ENCODE results near the gene PAK4. TPM values are rescaled to one million over a fixed set of nuclear protein-coding genes. Genes with fewer than 3 reads are reported as not detected.

The PAK4 gene
- total and polyA plus RNA-seq, 2 of the 8 experiments (the other 6 are each of a cell fraction or from before 2014, with no cell fraction given), result 50.7 to 64.4 TPM

DNA sequence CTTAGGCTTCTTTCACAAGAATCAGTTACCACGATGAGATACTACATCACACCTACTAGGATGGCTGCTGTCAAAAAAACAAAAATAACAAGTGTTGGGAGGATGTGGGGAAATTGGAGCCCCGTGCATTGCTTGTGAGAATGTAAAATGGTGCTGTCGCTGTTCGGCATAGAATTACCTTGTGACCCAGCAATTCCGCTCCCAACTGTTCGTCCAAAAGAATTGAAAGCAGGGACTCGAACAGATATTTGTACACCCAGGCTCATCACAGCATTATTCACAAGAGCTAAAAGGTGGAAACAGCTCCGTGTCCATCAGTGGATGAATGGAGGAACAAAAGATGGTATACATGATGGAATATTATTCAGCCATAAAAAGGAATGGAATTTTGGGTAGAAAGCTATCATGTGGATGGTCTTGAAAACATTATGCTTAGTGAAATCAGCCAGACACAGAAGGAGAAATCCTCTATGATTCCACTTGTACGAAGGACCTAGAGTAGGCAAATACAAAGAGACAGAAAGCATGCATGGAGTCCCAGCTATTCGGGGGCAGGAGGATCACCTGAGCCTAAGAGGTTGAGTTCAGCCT is 23.4 kb downstream of the PAK4 start:
- Histone ChIP-seq H3K23me2 (ENCODE audit: low read depth, low read length) (0 out of 2 replicates have a peak, but pooled peaks cover 2% of the 10 kb centered on the region), H3K14ac (ENCODE audit: insufficient read length) (no peak overlapping the region), H3K4me2 (ENCODE audit: insufficient read depth in 1 of 2, low read depth in 2 of 2, low read length in 2 of 2) (no peak overlapping the region), H2AK5ac (ENCODE audit: low read depth, low read length) (no peak overlapping the region), H2AFZ (ENCODE audit: low read length) (no peak overlapping the region), H3K9me3 (ENCODE audit: insufficient read depth in 2 of 2, low read depth in 1 of 2, low read length in 1 of 2) (no peaks in the 10 kb centered on the region), H3K27me3 (replicated peaks in 1 of 4; ENCODE audit: control insufficient read depth in 3 of 4, extremely low read depth in 1 of 4, insufficient read depth in 3 of 4, low read length in 3 of 4) (no peaks in the 10 kb centered on the region), H2BK15ac (ENCODE audit: low read length) (no peak overlapping the region), H3K4me1 (replicated peaks in 1 of 4; ENCODE audit: control insufficient read depth in 3 of 4, insufficient read depth in 4 of 4, low read length in 3 of 4) (peaks cover 12 to 35% (median 23%) of the 10 kb centered on the region in 4 experiments), H2BK5ac (ENCODE audit: low read depth, low read length) (no peak overlapping the region), H4K20me1 (replicated peaks in 1 of 2; ENCODE audit: control insufficient read depth in 1 of 2, insufficient read depth in 2 of 2, low read length in 2 of 2) (peaks cover 5 to 29% of the 10 kb centered on the region in 2 experiments), H3K27ac (ENCODE audit: low read depth, low read length) (no peak overlapping the region), H3K79me2 (ENCODE audit: control insufficient read depth in 1 of 2, insufficient read depth in 2 of 2, low read length in 2 of 2) (peaks cover 3 to 48% of the 10 kb centered on the region in 2 experiments; a peak in 3 of 4 replicates), H3K79me1 (ENCODE audit: low read depth, low read length) (peaks cover 13% of the 10 kb centered on the region), H3K56ac (replicated peaks; ENCODE audit: insufficient read length, low read depth, low read length) (no peak overlapping the region), H3K36me3 (ENCODE audit: control insufficient read depth in 2 of 4, insufficient read depth in 4 of 4, low read length in 3 of 4) (peaks cover 0 to 5% (median 0%) of the 10 kb centered on the region in 4 experiments; a peak in 2 of 8 replicates), H2BK20ac (ENCODE audit: low read length) (no peak overlapping the region), H3K23ac (ENCODE audit: insufficient read length) (no peak overlapping the region), H2BK120ac (replicated peaks; ENCODE audit: low read depth, low read length) (no peak overlapping the region), H4K8ac (ENCODE audit: extremely low read depth, insufficient read depth, low read length) (no peak overlapping the region), H2BK12ac (ENCODE audit: low read depth, low read length) (no peak overlapping the region), H3K9ac (replicated peaks in 1 of 4; ENCODE audit: extremely low read depth in 1 of 4, low read depth in 3 of 4, low read length in 3 of 4) (no peak overlapping the region), H3K18ac (ENCODE audit: extremely low read depth, low read length) (no peak overlapping the region), H4K91ac (replicated peaks; ENCODE audit: insufficient read length, low read length) (no peak overlapping the region), H3K4me3 (ENCODE audit: extremely low read depth in 1 of 4, insufficient read depth in 2 of 4, low read depth in 3 of 4, low read length in 4 of 4) (no peak overlapping the region), H3K4ac (replicated peaks; ENCODE audit: insufficient read length, low read depth, low read length) (no peak overlapping the region), H4K5ac (ENCODE audit: insufficient read length, low read depth, low read length) (no peak overlapping the region)
- POLR2A ChIA-PET (ENCODE audit: partially characterized antibody), result interaction anchor here (0.7 to 2.9 kb wide), 3 partner anchors 9 to 24 kb away, joined by 3 to 9 read pairs (median 4); no protein-coding TSS in a partner anchor
- CTCF ChIA-PET (ENCODE audit: partially characterized antibody), result interaction anchor here (1.3 to 1.9 kb wide), 4 partner anchors 9 to 54 kb away, joined by 3 to 4 read pairs (median 3); no protein-coding TSS in a partner anchor
- WGBS, 2 experiments (ENCODE audit: extremely low coverage in 1 of 2, insufficient coverage in 1 of 2, insufficient read length in 1 of 2, insufficient replicate concordance in 2 of 2, low coverage in 1 of 2, low lambda C conversion rate in 2 of 2, missing lambda C conversion rate in 1 of 2), result 84% methylated on average over 10 of the region's 10 CpGs; no CpG with 5 or more reads in 1 of the 2 experiments
- FAIRE-seq (no peak), DNase-seq (ENCODE audit: low read depth in 1 of 2, low spot score in 2 of 2) (no peak)
- TF ChIP-seq KDM5A (IDR thresholded peaks at IDR 0.05; ENCODE audit: low read length) (no peak), CHD1 (IDR thresholded peaks at IDR 0.05; ENCODE audit: low read depth, low read length) (no peak), HDAC2 (IDR thresholded peaks at IDR 0.05; ENCODE audit: borderline replicate concordance in 1 of 2, low read depth in 2 of 2, low read length in 2 of 2) (no peak), MAFK (IDR thresholded peaks at IDR 0.05; ENCODE audit: low read depth, low read length) (no peak), POLR2A (IDR thresholded peaks at IDR 0.05; ENCODE audit: control extremely low read depth in 1 of 2, low read depth in 2 of 2, low read length in 2 of 2) (no peak), CHD2 (IDR thresholded peaks at IDR 0.05; ENCODE audit: low read length) (no peak), KDM1A (IDR thresholded peaks at IDR 0.05; ENCODE audit: borderline replicate concordance, low read length) (no peak), ATF2 (IDR thresholded peaks at IDR 0.05; ENCODE audit: low read length) (no peak), JUND (IDR thresholded peaks at IDR 0.05; ENCODE audit: low read length) (no peak), CBX5 (IDR thresholded peaks at IDR 0.05; ENCODE audit: low read depth, low read length) (no peak), TEAD4 (IDR thresholded peaks at IDR 0.05; ENCODE audit: low read depth, low read length) (no peak)
- TF ChIP-seq, protein P1, sequence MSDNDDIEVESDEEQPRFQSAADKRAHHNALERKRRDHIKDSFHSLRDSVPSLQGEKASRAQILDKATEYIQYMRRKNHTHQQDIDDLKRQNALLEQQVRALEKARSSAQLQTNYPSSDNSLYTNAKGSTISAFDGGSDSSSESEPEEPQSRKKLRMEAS (IDR thresholded peaks at IDR 0.05), result no peak
